Amygdala (tissue), 56 donors: ENCODE data around the gene NLRX1.
"Not testable (repeated sequence)": the region's sequence is repeated elsewhere in the genome, so short reads cannot be mapped to it uniquely, and the experiment has no call there.

Source experiments
- DNase-seq, 56 donors: peaks; one replicate each; lab custom pipeline; 2025; lab: John Stamatoyannopoulos, UW

The NLRX1 gene

DNA sequence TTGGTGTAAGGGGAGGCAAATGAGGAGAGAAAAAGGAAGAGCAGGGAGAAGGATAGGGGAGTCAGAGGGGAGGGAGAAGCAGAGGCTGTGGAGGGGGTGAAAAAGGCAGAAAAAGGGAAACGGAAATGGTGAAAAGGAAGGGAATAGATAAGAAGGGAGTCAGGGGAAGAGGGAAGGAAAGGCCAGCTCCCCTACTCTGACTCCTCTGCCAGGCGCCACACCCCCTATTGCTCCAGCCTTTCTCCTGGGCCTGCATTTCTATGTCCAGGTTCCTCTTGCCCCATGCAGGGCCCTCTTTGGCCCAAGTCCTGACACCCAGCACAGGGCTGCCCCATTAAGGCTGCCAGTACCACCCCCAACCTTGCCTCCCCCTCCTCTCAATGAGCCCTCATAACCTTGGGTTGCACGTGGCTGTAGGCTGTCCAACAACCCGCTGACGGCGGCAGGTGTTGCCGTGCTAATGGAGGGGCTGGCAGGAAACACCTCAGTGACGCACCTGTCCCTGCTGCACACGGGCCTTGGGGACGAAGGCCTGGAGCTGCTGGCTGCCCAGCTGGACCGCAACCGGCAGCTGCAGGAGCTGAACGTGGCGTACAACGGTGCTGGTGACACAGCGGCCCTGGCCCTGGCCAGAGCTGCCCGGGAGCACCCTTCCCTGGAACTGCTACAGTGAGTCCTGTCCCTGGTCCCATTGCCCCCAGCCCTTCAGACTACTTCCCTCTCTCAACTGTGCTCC, 13.3 kb downstream of the NLRX1 start:
- no peak for DNase-seq

DNA sequence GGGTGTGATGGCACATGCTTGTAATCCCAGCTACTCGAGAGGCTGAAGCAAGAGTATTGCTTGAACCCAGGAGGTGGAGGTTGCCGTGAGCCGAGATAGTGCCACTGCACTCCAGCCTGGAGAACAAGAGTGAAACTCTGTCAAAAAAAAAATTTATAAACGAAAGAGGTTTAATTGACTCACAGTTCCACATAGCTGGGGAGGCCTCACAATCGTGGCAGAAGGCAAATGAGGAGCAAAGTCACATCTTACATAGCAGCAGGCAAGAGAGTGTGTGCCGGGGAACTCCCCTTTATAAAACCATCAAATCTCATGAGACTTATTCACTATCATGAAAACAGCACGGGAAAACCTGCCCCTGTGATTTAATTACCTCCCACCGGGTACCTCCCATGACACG, 15.9 kb downstream of the NLRX1 start:
- not testable (repeated sequence) for DNase-seq

DNA sequence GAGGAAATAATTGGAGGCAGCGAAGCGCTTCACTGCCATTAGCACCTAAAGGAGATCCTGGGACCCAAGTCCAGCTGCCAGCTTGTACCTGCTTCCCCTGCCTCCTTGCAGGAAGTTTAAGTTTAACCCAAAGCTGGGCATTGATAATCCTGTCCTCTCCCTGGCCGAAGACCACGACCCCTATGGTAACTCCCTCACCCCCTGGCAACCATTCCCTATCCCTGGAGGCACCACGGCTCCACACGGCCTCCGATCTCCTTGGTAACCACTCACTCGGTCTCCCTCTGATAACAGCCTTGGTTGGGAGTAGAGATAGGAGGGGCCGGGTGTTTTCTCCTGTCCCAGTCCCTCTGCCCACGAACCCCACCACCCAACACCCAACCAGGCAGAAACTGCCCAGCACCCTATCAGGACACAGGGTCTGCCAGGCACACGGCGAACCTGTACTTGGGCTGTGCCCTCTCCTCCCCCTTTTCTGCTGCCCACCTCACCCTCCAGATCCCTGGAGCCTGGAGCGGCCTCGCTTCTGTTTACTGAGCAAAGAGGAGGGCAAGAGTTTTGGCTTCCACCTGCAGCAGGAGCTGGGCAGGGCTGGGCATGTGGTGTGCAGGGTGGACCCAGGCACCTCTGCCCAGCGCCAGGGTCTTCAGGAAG, 17.6 kb downstream of the NLRX1 start:
- no peak for DNase-seq

DNA sequence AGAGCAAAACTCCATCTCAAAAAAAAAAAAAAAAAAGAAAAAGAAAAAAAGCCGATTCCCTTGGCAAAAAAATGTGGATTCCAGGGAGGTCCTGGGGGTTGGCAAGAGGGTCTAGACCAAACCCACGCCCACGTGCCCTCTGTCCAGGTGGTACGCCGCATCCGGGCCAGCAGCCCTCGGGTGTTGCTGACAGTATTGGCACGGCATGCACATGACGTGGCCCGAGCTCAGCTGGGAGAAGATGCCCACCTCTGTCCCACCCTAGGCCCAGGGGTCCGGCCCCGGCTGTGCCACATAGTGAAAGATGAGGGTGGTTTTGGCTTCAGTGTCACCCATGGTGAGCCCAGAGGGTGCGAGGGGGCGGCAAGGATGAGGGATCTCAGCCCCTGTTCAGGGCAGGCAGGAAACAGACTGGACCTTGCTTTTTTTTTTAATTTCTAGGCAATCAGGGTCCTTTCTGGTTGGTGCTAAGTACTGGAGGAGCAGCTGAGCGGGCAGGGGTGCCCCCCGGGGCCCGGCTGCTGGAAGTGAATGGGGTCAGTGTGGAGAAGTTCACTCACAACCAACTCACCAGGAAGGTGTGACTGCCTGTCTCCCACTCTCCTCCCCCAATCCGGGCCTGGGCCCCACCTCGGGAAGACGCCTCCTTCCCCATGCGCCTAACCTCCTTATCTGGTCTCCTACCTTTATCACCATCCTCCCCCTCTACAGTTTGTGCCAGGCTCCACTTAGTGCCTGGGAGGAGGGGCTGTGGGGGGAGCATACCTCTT, 18.8 kb downstream of the NLRX1 start:
- no peak for DNase-seq

DNA sequence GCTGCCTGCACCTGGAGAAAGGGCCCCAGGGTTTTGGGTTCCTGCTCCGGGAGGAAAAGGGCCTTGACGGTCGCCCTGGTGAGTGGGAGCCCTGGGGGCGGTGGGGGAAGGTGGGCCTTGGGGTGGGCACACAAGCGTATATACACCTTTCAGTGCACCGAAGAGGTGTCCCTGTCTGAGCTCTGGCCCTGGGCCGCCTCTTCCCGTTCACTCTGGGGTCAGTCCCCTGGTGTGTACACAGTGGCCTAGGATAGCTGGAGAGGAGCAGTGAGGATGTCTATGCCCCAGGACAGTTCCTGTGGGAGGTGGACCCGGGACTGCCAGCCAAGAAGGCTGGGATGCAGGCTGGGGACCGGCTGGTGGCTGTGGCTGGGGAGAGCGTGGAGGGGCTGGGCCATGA, 19.5 kb downstream of the NLRX1 start:
- DNase-seq, result no peak

DNA sequence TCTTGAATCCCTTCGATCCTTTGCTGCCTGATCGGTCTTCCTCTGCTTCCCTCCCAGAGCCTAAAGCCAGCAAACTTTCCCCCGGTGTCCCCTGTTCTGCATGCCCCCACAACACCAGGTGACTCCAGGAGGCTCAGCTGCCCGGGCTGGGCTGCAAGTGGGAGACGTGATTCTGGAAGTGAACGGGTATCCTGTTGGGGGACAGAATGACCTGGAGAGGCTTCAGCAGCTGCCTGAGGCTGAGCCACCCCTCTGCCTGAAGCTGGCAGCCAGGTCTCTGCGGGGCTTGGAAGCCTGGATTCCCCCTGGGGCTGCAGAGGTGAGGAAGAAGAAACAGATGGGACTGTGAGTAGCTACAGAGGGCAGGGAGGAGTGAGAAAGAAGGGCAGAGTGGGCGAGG, 20.4 kb downstream of the NLRX1 start:
- DNase-seq, result no peak

DNA sequence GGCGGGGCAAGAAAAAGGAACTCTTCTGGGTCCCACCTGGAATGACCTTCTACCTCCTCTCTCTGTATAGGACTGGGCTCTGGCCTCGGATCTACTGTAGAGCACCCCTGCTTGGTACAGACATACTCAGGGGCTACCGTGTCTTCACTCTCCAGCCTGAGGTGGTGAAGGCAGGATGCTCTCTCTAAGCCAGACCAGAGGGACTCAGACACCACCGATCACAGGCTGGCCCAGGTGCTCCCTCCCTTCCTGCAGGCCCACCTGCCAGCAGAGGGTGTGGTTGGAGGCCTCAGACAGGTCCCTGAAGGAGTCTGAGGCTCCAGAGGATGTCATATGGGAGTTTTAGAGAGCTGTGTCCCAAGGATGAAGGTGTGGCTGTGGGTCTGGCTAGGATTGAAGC, 20.9 kb downstream of the NLRX1 start:
- no peak for DNase-seq

DNA sequence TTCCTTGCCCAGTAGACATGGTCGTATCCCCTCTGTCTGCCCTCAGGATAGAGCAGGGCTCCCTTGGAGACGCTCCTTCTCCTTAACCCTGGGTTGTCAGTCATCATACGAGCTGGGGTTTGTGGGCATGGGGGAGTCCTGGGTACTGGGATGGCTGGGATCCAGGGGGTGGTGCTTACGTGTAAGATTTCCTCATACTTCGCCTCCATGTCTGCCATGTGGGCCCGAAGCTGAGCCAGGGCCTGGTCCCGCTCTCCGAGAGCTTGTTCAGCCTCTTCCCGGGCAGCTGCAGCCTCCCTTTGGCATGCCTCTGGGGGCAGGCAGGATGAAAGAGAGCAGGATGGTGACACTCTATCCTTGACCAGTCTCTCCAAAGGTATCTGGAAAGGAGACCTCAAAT, 22.0 kb downstream of the NLRX1 start:
- DNase-seq, result no peak

DNA sequence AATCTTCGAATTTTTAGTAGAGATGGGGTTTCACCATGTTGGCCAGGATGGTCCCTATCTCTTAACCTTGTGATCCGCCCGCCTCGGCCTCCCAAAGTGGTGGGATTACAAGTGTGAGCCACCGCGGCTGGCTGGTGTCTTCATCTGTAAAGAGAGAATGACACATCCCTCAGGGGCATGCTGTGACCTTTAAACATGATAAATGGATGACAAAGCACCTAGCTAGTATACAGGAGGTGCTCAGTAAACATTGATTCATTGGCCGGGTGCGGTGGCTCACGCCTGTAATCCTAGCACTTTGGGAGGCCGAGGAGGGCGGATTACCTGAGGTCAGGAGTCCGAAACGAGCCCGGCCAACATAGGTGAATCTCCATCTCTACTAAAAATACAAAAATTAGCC, 22.7 kb downstream of the NLRX1 start:
- DNase-seq, result not testable (repeated sequence)

DNA sequence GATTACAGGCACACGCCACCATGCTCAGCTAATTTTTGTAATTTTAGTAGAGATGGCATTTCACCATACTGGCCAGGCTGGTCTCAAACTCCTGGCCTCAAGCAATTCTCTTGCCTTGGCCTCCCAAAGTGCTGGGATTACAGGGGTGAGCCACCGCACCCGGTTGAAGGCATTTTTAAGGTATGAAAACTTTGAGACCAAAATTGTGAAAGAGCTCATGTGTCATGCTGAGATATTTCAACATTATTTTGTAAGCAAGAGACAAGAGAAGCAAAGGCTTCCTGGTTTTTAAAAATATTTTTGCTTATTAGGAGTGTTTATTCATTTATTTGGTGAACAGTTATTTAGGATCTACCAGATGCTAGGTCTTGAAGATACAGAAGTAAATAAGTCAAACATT, 23.6 kb downstream of the NLRX1 start:
- no peak for DNase-seq

DNA sequence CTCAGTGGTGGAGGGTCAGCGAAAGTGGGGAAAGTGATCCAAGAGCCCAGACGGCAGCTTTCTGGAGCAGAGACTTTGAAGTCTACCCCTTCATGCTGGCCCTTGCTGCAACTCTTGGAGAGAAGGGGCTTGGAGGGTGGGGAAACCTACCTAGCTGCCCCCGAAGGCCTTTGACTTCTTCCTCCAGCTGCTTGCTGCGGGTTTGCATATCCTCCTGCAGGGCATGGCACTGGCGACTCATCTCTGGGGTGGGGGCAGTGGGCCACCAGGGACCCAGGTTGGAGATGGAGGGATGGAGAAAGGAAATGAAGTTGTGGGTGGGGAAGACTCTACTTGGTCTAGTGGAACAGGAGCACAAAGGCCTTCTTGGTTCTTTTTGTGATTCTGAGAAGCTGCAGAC, 24.5 kb downstream of the NLRX1 start:
- no peak for DNase-seq

DNA sequence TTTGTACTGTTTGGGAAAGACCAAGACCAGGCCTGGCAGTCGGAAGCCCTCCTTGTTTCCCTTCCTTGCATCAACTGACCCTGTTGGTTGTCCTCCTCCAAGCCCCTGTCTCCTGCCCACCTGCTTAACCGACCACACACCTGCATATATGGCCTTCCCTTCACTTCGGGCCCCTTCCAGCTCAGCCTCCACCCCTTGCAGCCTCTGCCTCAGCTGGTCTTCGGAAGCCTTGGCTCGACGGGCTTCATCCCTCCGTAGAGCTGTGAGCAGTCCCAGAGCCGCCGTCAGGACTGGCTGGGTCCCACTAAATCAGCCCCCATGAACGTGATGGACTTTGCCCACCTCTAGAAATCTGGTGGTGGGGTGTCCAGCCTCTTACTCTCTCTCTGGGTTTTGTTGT, 25.1 kb downstream of the NLRX1 start:
- no peak for DNase-seq

DNA sequence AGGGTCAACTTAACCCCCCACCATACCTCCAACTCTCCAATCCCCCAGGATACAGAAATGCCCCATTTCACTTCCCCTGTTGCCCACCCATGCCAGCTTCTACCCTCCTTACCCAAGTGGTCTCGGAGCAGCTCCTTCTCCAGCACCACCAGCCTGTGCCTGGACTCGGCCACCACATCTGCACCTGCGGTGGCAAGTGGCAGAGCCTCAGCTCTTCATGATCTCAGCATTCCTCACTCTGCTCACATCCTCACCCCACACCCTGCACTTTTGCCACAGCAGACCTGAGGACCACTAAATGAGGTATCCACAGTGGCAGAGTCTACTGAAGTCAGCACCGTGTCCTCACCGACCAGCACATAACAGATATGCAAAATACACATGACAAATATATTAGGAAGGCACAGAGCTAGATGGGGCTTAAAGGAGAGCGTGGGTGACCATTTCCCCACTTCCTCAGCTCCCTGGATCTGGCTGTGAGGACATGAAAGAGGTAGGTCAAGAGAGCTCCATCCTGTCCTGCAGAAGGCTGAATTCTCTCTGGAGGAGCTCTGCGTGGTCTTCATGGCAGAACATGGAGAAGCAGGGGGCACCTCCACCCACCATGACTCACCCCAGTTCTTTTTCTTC, 26.4 kb downstream of the NLRX1 start:
- no peak for DNase-seq

DNA sequence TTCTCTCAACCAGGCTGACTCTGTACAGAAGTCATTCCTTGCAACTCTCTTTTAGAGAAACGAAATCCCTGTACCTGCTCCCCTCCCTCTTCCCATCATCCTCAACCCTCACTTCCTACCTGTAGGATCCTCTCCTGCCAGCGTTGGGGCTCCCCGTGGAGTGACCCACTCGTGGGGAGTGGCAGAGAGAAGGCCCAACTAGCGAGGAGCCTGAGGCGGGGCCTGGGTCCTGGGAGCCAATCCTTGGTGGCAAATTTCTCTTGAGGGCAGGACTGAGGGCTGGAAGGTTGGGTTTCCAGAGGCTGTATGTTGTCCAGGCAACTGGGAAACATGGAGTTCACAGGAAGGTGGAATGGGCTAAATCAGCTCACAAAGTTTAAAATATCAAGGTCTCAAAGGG, 27.2 kb downstream of the NLRX1 start:
- DNase-seq, result no peak

DNA sequence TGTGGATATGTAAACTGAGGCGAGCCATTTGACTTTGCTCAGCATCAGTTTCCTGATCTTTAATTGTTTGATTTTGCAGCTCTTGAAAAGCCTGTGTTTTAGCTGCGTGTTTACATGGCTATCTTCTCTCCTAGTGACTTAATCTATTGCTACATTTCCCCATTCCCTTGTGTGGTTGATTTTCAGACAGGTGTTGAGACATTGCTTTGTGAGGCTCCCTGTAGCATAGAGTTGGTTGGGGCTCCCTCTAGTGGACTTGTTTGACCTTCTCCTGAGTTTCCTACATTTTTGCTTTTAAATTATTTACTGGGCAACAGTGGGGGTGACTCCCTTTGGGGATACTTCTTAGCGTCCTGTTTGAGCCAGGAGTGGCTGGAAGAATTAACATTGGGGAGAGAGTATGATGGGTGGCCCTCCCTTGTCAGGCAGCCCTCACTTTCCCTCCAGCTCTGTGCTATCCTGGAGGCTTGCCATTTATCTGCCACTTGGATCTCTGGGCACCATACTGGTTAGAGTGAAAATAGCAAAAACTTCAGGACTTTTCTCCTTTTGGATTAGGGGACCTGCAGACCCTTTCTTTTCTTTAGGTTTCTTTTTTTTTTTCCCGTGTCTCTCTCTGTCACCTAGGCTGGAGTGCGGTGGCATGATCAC, 28.4 kb downstream of the NLRX1 start:
- DNase-seq, result peak in 30 of 56 donors; percentile 4 to 77 (median 20)

DNA sequence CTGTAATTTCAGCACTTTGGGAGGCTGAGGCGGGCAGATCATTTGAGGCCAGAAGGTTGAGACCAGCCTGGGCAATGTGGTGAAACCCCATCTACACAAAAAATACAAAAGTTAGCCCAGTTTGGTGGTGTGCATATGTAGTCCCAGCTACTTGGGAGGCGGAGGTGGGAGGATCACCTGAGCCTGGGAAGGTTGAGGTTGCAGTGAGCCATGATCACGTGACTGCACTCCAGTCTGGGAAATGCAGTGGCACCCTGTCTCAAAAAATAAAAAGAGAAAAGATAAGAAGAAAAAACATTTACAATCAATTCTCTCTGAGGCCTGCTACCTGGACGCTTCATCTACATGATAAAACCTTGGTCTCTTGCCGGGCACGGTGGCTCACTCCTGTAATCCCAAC, 30.4 kb downstream of the NLRX1 start:
- no peak for DNase-seq

DNA sequence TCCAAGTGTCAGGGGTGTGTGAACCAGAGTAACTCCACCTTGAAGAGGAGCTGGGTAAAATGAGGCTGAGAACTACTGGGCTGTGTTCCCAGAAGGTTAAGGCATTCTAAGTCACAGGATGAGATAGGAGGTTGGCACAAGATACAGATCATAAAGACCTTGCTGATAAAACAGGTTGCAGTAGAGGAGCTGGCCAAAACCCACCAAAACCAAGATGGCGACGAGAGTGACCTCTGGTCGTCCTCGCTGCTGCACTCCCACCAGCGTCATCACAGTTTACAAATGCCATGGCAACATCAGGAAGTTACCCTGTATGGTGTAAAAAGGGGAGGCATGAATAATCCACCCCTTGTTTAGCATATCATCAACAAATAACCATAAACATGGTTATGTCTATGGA, 32.7 kb downstream of the NLRX1 start:
- not testable (repeated sequence) for DNase-seq

DNA sequence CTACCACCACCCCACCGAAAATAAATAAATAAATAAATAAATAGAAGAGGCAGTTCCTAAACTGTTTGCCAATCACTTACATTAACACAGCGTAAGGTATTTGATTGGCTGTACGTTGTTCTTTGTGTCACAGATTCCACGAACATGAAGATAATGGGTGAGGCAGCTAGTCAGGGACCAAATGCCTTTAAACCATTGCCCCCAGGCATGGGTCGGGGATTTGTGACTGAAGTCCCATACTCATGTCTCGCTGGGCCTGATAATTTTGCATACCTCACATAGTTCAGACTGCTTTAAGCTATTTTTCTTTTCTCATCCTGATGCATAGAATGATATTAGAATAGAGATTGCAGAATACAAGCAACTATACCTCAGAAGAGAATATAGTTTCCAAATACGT, 34.0 kb downstream of the NLRX1 start:
- DNase-seq, result no peak

DNA sequence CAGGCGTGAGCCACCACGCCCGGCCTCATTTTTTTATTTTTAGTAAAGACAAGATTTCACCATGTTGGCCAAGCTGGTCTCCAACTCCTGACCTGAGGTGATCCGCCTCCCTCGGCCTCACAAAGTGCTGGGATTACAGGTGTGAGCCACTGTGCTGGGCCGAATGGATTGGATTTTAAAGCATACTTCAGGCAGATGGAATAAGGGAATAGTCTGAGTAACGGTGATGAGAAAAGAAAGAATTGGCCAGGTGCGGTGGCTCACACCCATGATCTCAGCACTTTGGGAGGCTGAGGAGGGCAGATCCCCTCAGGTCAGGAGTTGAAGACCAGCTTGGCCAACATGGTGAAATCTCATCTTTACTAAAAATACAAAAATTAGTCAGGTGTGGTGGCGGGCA, 35.5 kb downstream of the NLRX1 start:
- no peak for DNase-seq

DNA sequence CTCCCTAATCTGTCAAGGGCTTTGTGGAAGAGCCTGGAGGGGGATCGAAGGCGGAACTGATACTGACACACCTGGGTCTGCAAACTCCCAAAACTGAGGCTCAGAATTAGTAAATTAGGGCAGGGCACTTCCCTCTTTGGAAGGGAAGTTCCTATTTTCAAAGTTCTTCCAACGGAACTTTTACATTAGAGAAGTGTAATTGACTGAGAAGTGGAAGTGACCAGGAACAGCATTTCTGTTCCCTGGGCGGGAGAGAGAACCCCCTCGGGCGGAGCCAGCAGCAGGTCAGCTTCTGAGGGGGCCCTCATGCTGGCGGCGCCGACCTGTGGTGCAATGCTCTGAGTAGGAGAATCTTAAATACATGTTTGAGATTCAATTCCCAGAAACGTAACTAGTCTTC, 36.6 kb downstream of the NLRX1 start:
- DNase-seq, result peak in 4 of 56 donors; percentile 5 to 25 (median 10)
